GM19467 (cell line): ENCODE results near the gene ACTR3C.
"Not testable (repeated sequence)": the region's sequence is repeated elsewhere in the genome, so short reads cannot be mapped to it uniquely, and the experiment has no call there.

ENCODE experiments used
- ATAC-seq: cut with Tn5 transposase; IDR thresholded peaks from one replicate; pipeline ENCODE4 v1.9.1; 2021; ENCODE audit warnings: mild to moderate bottlenecking, moderate library complexity; ENCODE audit not compliant: unreplicated experiment

ACTR3C gene

GRCh38 chr7:150287815-150288214 lies 35.5 kb downstream of the ACTR3C start:
- not testable (repeated sequence) for ATAC-seq

GRCh38 chr7:150285849-150286754 lies 37.2 kb downstream of the ACTR3C start:
- ATAC-seq, result peak; percentile 65

- ATAC-seq, result not testable (repeated sequence)
Measured at GRCh38 chr7:150283608-150284007, 39.7 kb downstream of the ACTR3C start.

GRCh38 chr7:150283111-150283510 lies 40.2 kb downstream of the ACTR3C start:
- ATAC-seq, result not testable (repeated sequence)

GRCh38 chr7:150281681-150282403 lies 41.5 kb downstream of the ACTR3C start:
- ATAC-seq, result not testable (repeated sequence)

GRCh38 chr7:150278383-150278782 lies 45.0 kb downstream of the ACTR3C start:
- not testable (repeated sequence) for ATAC-seq

GRCh38 chr7:150276132-150276695 lies 47.1 kb downstream of the ACTR3C start:
- not testable (repeated sequence) for ATAC-seq

GRCh38 chr7:150271898-150272297 lies 51.4 kb downstream of the ACTR3C start:
- not testable (repeated sequence) for ATAC-seq

GRCh38 chr7:150270101-150270824 lies 53.1 kb downstream of the ACTR3C start:
- ATAC-seq, result not testable (repeated sequence)

GRCh38 chr7:150268798-150269197 lies 54.5 kb downstream of the ACTR3C start:
- ATAC-seq, result not testable (repeated sequence)

GRCh38 chr7:150268287-150268686 lies 55.1 kb downstream of the ACTR3C start:
- not testable (repeated sequence) for ATAC-seq

GRCh38 chr7:150266953-150267665 lies 56.2 kb downstream of the ACTR3C start:
- not testable (repeated sequence) for ATAC-seq

- ATAC-seq, result not testable (repeated sequence)
Measured at GRCh38 chr7:150262656-150263055, 60.7 kb downstream of the ACTR3C start.

- ATAC-seq, result not testable (repeated sequence)
Measured at GRCh38 chr7:150247745-150248144, 75.6 kb downstream of the ACTR3C start.

GRCh38 chr7:150245208-150245607 lies 78.1 kb downstream of the ACTR3C start:
- not testable (repeated sequence) for ATAC-seq

- not testable (repeated sequence) for ATAC-seq
Measured at GRCh38 chr7:150242935-150243334, 80.4 kb downstream of the ACTR3C start.

GRCh38 chr7:150225444-150225843 lies 97.9 kb downstream of the ACTR3C start:
- not testable (repeated sequence) for ATAC-seq

GRCh38 chr7:150222083-150222972 lies 101.0 kb downstream of the ACTR3C start:
- ATAC-seq, result not testable (repeated sequence)

- ATAC-seq, result not testable (repeated sequence)
Measured at GRCh38 chr7:150220673-150221181, 102.6 kb downstream of the ACTR3C start.
